Myocyte (in vitro differentiated cells): Measurements from ENCODE around the gene ATG13. TPM values are rescaled to one million over a fixed set of nuclear protein-coding genes. Genes with fewer than 3 reads are reported as not detected.
A peak's percentile ranks its signal among the peaks of the same experiment; 100 is the strongest.
"Not testable (repeated sequence)": the region's sequence is repeated elsewhere in the genome, so short reads cannot be mapped to it uniquely, and the experiment has no call there.

Source experiments
- DNase-seq: peaks from one replicate; pipeline ENCODE4 v3.0.0-alpha.2; 2012; ENCODE audit warnings: low read depth
- polyA plus RNA-seq: library from polyadenylated mRNA; unstranded; fragments of >200 nt; gene quantifications from one replicate; pipeline ENCODE4 v1.2.1, GENCODE V29; 2012; ENCODE audit warnings: missing spikeins
- total RNA-seq: library from RNA; depleted of rRNA; stranded (reverse); fragments of >200 nt; gene quantifications from 2 replicates; pipeline ENCODE4 v1.2.3, GENCODE V29; 2014

Gene ATG13
- total RNA-seq, result 61.4 and 68.2 TPM in 2 replicates
- 56.4 TPM for polyA plus RNA-seq

GRCh38 chr11:46617134-46617971 lies at the start of gene ATG13, which contains the start of gene HARBI1:
Gene ATG13 (plus strand): TSS chr11:46617553. CDS start chr11:46644292, 26,739 bp downstream.
Gene HARBI1 (minus strand): TSS chr11:46617227. CDS start chr11:46616237, 990 bp downstream.
- peak; percentile 88 for DNase-seq

DNA sequence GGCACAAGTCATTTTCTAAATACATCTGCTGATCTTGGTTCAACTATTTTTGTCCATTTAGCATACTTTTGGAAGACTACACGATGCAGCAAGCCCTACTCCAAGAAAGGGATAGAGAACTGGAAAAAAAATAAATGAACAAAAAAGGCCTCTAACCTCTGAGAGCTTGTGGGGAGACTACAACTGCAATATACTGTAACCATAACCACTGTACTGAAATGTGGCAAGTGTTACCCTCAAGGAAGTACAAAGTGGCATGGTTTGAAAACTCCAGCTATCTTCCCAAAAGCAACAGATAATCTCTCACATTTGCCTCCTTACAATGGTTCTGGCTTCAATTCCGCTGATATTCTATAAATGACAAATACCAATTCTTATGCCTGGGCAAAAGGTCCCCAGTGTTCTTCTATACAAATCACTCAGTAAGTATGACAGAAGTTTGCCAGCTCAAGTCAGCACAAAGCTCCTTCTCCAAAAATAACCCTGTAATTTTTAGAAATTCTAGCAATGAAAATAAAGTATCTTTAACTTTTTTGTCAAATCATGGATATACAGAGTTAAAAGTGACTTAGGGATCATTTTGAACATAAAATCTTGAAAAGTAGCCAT lies 46.5 kb upstream of the ATG13 start:
- DNase-seq, result no peak

DNA sequence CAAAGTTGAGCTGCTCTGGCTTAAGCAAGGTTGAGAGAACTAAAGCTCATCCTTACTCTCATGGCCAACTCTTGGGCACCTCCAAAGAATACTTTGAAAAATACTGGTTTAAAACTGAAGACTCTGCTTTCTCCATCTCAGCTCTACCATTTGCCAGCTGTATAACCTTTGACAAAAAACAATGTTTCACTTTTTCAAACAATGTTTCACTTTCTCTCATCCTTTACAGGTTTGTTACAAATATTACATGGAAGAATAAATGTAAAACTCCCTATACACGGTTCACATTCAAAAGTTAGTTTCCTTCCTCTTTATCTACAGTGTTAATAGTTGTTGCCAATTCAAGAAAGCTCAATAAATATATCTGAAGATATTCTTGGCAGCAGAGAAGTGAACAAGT lies 42.7 kb upstream of the ATG13 start:
- DNase-seq, result no peak

DNA sequence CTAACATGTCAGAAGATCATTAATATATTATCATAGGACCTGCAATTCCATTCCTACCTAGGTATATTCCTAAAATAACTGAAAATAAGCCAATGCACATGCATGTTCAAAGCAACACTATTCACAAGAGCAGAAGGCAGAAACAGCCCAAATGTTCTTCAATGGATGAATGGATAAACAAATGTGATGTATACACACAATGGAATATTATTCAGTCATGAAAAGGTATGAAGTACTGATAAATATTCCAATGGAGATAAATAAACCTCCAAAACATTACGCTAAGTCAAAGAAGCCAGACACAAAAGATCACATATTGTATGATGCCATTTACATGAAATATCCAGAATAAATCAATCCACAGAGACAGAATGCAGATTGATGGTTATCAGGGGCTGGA lies 40.3 kb upstream of the ATG13 start:
- DNase-seq, result no peak

DNA sequence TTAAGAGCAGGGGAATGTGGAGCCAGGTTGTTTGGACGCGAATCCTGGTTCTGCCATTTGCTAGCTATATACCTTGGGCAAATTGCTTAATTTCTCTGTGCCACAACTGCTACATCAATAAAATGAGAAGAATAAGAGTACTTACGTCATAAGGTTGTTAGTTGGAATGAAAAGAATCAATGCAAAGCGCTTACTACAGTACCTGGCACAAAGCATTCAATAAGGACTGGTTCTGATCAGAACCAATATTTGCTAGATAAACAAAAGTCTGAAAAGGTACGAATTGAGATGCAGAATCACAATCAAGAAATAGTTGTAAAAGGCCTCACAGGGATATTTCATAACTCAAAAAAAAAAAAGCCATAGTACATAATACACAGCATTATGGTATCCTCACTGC lies 34.8 kb upstream of the ATG13 start:
- no peak for DNase-seq

DNA sequence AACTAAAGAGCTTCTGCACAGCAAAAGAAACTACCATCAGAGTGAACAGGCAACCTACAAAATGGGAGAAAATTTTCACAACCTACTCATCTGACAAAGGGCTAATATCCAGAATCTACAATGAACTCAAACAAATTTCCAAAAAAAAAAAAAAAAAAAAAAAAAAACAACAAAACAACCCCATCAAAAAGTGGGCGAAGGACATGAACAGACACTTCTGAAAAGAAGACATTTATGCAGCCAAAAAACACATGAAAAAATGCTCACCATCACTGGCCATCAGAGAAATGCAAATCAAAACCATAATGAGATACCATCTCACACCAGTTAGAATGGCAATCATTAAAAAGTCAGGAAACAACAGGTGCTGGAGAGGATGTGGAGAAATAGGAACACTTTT lies 33.8 kb upstream of the ATG13 start:
- DNase-seq, result not testable (repeated sequence)

- DNase-seq, result no peak
Measured at GRCh38 chr11:46588131-46588530, 29.2 kb upstream of the ATG13 start.

GRCh38 chr11:46588915-46589314 lies 28.4 kb upstream of the ATG13 start:
- no peak for DNase-seq

DNA sequence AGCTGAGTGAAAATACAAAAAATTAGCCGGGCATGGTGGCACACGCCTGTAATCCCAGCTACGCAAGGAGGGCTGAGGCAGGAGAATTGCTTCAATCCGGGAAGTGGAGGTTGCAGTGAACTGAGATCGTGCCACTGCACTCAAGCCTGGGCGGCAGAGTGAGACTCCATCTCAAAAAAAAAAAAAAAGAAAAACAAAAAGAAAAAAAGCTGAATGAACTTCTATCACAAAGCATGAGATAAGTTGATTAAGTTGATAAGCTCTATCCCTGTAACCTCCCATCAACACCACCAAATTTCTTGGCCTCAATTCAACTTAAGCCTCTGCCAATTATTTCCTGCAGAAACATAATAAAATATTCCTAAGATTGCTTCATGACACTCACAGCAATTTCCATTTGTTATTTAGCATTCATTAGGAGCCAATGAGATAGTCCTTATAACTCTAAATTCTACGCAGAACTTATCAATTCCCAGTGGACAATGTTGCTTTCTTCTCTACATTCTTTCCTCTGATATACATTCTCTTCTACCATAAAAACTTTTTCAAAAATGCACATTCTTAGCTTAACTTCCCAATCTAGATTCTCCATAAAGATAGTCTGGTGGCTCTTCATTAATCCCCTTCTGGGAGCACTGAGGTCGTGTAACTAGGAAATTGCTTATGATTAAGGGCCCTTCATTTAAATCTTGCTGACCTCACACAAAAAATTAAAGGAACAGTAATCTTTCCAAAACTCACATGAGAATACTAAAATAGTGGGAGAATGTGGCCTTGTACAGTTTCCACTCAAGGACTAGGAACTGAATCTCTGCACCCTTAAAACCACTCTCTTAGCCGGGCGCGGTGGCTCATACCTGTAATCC lies 26.4 kb upstream of the ATG13 start:
- DNase-seq, result no peak

DNA sequence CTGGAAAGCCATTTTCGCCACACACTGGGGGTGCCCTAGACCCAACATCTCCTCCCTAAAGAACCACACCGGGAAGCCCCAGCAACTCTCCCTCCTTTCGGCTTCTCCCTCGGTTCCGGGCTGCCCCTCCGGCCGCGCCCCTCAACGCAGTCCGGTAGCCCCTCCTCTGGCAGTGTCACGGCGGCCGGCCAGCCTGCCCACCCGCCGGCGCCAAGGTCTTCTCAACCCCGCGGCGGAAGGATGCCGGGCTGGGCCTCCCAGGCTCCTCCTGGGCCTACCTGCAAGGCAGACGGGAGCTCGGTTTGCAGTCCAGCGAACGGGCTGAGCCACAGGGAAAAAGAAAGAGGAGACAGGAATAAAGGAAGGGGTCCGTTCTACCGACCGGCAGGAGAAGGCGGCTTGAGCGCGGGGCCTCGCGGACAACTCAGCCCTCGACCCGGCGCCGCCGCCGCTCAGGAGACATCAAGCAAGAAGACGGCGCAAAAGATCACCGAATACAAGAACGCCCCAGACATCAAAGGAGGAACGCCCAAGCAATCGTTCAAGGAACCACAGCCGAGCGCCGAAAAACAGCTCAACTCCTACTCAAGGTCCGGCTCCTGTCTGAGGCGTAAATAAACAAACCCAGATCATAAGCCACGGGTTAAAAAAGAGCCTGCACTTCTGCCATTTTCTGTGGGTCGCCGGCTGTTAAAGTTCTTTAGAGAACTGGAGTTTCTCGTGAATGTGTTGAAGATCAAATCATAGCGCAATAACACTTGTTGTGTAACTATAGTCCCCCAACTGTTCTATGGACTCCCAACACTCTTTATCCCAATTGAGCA lies 23.6 kb upstream of the ATG13 start, which contains the start of gene AMBRA1:
Gene AMBRA1, minus strand, starts transcription at position 474 of the 824 bp plus-strand sequence. CDS start 45,643 bp downstream, outside the sequence.
- DNase-seq, result peak; percentile 96

DNA sequence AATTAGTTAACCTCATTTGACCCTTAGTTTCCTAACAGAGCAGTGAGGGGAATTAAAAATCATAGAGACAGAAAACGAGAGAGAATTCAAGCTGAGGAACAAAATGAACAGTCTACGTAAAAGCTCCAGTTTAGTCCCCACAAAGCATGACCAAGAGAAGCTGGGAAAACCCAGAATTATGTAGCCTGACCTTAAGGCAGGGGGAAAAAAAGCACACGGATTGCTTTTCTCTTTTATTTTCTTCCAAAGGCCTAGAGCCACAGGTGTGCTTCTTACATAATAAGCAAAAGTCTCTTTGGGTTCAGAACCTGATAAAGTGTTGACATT lies 23.0 kb upstream of the ATG13 start:
- no peak for DNase-seq

GRCh38 chr11:46594785-46595184 lies 22.6 kb upstream of the ATG13 start:
- no peak for DNase-seq

DNA sequence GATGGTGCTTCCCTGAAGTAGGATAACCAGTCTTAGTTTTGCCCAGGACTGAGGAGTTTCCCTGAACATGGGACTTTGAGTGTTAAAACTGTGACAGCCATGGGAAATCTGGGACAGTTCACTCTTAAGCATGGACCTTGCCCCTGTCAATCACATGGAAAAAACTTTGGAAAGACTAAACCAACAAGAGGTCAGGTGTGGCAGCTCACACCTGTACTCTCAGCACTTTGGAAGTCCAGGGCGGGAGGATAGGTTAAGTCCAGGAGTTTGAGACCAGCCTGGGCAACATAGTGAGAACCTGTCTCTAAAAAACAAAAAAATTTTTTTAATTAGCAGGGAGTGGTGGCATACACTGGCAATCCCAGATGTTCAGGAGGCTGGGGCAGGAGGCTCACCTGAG lies 20.2 kb upstream of the ATG13 start:
- DNase-seq, result no peak

DNA sequence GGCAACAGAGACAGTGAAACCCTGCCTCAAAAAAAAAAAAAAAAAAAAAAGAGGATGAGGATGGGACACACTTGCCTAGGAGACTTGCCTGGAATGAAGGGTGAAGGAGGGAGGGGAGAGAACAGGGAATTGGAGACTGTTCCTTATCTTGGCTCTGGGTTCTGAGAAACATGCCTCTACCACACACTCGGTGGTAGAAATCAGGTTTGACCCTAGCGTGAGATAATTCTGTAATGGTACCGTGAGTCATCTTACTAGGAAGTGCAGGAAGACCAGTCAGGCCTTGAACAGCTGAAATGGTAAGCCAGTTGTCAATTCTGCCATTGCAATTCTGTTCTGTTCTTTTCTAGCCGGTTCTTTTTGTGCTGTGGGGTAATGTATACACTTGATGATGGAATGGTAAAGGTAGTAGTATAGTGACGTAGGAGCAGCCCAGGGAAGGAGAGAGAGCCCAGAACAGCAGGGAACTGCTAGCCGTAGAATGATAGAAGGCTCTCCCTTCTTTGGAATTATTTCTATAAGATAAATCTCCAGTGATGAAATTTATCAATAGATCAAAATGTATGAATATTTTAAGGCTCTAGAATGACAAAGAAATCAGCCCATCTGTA lies 19.6 kb upstream of the ATG13 start:
- DNase-seq, result peak; percentile 92

DNA sequence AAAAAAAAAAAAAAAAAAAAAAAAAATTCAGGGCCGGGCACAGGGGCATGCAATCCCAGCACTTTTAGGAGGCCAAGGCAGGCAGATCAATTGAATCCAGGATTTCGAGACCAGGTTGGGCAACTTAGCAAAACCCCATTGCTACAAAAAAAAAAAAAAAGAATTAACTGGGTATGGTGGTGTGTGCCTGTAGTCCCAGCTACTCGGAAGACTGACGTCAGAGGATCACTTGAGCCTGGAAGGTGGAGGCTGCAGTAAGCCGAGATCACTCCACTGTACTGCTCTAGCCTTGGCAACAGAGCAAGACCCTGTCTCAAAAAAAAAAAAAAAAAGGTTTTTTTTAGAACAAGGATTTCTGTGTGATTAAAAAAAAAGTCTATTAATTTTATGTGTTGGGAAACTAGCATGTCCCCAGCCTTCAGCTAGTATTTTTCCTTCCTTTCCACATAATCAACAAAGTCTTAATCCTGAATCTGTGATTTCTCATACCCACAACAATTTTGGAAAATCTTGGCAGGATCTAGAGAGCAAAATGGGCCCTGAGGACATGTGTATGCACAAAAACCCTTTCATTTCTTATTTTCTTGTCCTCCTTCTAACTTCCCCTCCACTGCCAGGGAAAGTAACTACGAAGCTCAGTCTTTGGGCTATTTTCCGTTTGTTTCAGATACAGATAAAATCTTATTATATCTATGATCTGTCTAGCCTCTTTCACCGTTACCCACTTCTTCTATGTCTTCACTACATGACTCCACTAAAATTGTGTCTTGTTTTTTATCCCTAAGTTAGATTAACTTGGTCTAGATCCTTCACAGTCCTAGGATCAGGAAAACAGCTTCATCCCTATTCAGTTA lies 17.8 kb upstream of the ATG13 start:
- peak; percentile 35 for DNase-seq

- DNase-seq, result peak; percentile 8
Measured at GRCh38 chr11:46600194-46600960, 17.0 kb upstream of the ATG13 start.

GRCh38 chr11:46601129-46601528 lies 16.2 kb upstream of the ATG13 start:
- DNase-seq, result peak; percentile 17

- DNase-seq, result no peak
Measured at GRCh38 chr11:46603704-46604308, 13.5 kb upstream of the ATG13 start.
